ENCODE data around the gene KCTD15.

KCTD15 gene

GRCh38 chr19:33832633-33833032 lies 36.0 kb downstream of the KCTD15 start:
- no peak for DNase-seq (ENCODE audit: low spot score)
- no peak for TF ChIP-seq CTCF (IDR thresholded peaks at IDR 0.05; ENCODE audit: borderline replicate concordance, control extremely low read depth, extremely low read depth, insufficient read depth, missing control alignments)
- in situ Hi-C loops (cut with MboI; ENCODE audit: low sequenced_read_pairs, unreplicated experiment), result no loop called here

- in situ Hi-C loops (cut with MboI; ENCODE audit: low sequenced_read_pairs, unreplicated experiment), result no loop called here
- no peak for DNase-seq (ENCODE audit: low spot score)
- TF ChIP-seq CTCF (IDR thresholded peaks at IDR 0.05; ENCODE audit: borderline replicate concordance, control extremely low read depth, extremely low read depth, insufficient read depth, missing control alignments), result no peak
Observed at GRCh38 chr19:33840382-33840781, 43.7 kb downstream of the KCTD15 start.

GRCh38 chr19:33840783-33841182 lies 44.1 kb downstream of the KCTD15 start:
- TF ChIP-seq CTCF (IDR thresholded peaks at IDR 0.05; ENCODE audit: borderline replicate concordance, control extremely low read depth, extremely low read depth, insufficient read depth, missing control alignments), result no peak
- DNase-seq (ENCODE audit: low spot score), result no peak
- in situ Hi-C loops (cut with MboI; ENCODE audit: low sequenced_read_pairs, unreplicated experiment), result no loop called here

- no peak for DNase-seq (ENCODE audit: low spot score)
- TF ChIP-seq CTCF (IDR thresholded peaks at IDR 0.05; ENCODE audit: borderline replicate concordance, control extremely low read depth, extremely low read depth, insufficient read depth, missing control alignments), result no peak
- in situ Hi-C loops (cut with MboI; ENCODE audit: low sequenced_read_pairs, unreplicated experiment), result no loop called here
Observed at GRCh38 chr19:33841685-33842084, 45.0 kb downstream of the KCTD15 start.

GRCh38 chr19:33844478-33844877 lies 47.8 kb downstream of the KCTD15 start:
- no peak for TF ChIP-seq CTCF (IDR thresholded peaks at IDR 0.05; ENCODE audit: borderline replicate concordance, control extremely low read depth, extremely low read depth, insufficient read depth, missing control alignments)
- in situ Hi-C loops (cut with MboI; ENCODE audit: low sequenced_read_pairs, unreplicated experiment), result no loop called here
- no peak for DNase-seq (ENCODE audit: low spot score)

- DNase-seq (ENCODE audit: low spot score), result no peak
- no peak for TF ChIP-seq CTCF (IDR thresholded peaks at IDR 0.05; ENCODE audit: borderline replicate concordance, control extremely low read depth, extremely low read depth, insufficient read depth, missing control alignments)
- in situ Hi-C loops (cut with MboI; ENCODE audit: low sequenced_read_pairs, unreplicated experiment), result no loop called here
Observed at GRCh38 chr19:33845498-33845897, 48.8 kb downstream of the KCTD15 start.

Measured in GM13976 (cell line).